Measurements from ENCODE around the gene ENOX2.

ENOX2 gene

GRCh38 chrX:130695931-130696330 lies 207.1 kb downstream of the ENOX2 start:
- no peak overlapping the region for H3K4me3 ChIP-seq (replicated peaks; ENCODE audit: low read depth, low read length)
- TF ChIP-seq, protein P1, sequence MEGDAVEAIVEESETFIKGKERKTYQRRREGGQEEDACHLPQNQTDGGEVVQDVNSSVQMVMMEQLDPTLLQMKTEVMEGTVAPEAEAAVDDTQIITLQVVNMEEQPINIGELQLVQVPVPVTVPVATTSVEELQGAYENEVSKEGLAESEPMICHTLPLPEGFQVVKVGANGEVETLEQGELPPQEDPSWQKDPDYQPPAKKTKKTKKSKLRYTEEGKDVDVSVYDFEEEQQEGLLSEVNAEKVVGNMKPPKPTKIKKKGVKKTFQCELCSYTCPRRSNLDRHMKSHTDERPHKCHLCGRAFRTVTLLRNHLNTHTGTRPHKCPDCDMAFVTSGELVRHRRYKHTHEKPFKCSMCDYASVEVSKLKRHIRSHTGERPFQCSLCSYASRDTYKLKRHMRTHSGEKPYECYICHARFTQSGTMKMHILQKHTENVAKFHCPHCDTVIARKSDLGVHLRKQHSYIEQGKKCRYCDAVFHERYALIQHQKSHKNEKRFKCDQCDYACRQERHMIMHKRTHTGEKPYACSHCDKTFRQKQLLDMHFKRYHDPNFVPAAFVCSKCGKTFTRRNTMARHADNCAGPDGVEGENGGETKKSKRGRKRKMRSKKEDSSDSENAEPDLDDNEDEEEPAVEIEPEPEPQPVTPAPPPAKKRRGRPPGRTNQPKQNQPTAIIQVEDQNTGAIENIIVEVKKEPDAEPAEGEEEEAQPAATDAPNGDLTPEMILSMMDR (IDR thresholded peaks at IDR 0.05; ENCODE audit: low read length, missing control alignments): no peak
- no peak for DNase-seq (ENCODE audit: low read depth)

- H3K4me3 ChIP-seq (replicated peaks; ENCODE audit: low read depth, low read length): no peak overlapping the region
- TF ChIP-seq, protein P1 (IDR thresholded peaks at IDR 0.05; ENCODE audit: low read length, missing control alignments): no peak
- DNase-seq (ENCODE audit: low read depth): no peak
Measured at GRCh38 chrX:130694983-130695382, 208.0 kb downstream of the ENOX2 start.

DNA sequence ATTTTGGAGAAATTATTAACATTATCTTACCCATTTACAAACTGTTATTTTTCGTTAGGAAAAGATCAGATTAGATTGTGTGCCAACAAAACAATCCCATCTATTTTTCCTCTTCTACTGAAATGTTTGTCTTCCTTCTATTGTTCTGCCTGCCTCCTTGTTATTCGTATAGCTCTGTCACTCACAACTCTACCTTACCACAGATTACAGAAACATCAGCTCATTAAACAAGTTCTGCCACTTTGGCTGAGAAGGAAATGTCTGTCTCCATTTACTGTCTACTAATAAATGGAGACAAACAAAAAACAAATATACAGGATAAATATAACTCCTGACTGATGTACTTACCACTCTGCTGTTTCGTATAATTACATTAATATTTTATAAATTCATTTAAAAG lies 211.4 kb downstream of the ENOX2 start:
- TF ChIP-seq, protein P1 (IDR thresholded peaks at IDR 0.05; ENCODE audit: low read length, missing control alignments): no peak
- H3K4me3 ChIP-seq (replicated peaks; ENCODE audit: low read depth, low read length): no peak overlapping the region
- no peak for DNase-seq (ENCODE audit: low read depth)

DNA sequence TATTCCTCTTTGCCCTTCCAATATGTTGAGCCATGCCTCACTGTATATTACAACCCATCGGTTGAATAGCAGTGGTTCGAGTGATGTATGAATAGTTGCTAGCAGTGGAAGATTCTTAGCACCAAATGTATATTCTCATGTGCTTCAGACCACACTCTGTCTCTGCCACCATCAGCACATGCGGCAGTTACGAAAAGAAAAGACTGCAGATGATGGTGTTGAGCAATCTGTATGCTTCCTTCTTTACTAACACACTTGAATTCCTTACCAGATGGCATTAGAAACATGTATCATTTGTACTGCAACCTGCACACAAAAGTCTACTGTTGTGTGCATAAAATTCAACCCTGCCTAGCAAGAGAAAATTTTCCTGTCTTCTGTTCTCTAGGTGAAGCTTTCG lies 214.6 kb downstream of the ENOX2 start:
- no peak for DNase-seq (ENCODE audit: low read depth)
- TF ChIP-seq, protein P1 (IDR thresholded peaks at IDR 0.05; ENCODE audit: low read length, missing control alignments): no peak
- no peak overlapping the region for H3K4me3 ChIP-seq (replicated peaks; ENCODE audit: low read depth, low read length)

GRCh38 chrX:130682990-130683389 lies 220.0 kb downstream of the ENOX2 start:
- TF ChIP-seq, protein P1 (IDR thresholded peaks at IDR 0.05; ENCODE audit: low read length, missing control alignments): no peak
- DNase-seq (ENCODE audit: low read depth): peak; percentile 17
- no peak overlapping the region for H3K4me3 ChIP-seq (replicated peaks; ENCODE audit: low read depth, low read length)

DNA sequence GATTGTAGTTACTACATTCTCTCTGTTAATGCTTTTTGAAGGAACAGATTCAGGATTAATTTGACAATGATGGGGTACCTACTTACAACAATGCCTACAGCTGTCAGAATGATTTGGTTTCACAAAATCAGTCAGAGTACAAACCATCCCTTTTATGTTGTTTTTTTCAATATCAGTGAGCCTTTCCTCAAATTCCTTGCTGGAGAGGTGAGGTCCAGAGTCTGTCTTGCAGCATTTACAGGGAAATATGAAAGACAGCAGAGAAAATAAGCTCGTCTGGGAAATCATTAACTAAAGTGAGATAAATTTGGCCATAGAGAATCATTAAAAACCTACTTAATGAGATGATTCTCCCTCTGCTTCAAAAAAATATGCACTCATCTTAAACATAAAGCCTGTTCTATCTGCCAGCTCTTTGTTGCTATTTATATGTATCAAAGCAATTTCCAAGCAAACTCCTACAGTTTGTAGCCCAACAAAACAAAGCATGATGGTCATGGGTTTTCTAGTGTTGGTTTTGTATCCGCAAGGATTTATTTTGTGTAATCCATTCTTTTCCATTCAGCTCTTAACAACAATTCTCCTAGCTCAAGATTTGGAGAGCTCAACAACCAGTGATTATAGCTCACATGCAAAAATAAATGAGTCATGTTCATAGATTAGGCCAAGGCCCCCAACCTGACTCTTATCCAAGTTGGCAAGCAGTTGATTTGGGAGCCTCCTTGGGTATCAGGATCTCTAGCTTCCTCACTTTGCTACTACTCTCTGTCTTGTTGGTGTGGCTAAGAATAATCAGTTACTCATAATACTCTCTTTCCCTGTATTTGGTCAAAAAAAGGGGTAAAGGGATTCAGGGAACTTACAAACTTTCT lies 222.6 kb downstream of the ENOX2 start:
- TF ChIP-seq, protein P1 (IDR thresholded peaks at IDR 0.05; ENCODE audit: low read length, missing control alignments): no peak
- DNase-seq (ENCODE audit: low read depth): peak; percentile 42
- no peak overlapping the region for H3K4me3 ChIP-seq (replicated peaks; ENCODE audit: low read depth, low read length)

- H3K4me3 ChIP-seq (replicated peaks; ENCODE audit: low read depth, low read length): no peak overlapping the region
- DNase-seq (ENCODE audit: low read depth): peak; percentile 7
- TF ChIP-seq, protein P1 (IDR thresholded peaks at IDR 0.05; ENCODE audit: low read length, missing control alignments): no peak
Measured at GRCh38 chrX:130676861-130677260, 226.1 kb downstream of the ENOX2 start.

Measured in fibroblast of pulmonary artery (primary cell).